ENCODE data around the gene SULT1A2.

SULT1A2 gene

DNA sequence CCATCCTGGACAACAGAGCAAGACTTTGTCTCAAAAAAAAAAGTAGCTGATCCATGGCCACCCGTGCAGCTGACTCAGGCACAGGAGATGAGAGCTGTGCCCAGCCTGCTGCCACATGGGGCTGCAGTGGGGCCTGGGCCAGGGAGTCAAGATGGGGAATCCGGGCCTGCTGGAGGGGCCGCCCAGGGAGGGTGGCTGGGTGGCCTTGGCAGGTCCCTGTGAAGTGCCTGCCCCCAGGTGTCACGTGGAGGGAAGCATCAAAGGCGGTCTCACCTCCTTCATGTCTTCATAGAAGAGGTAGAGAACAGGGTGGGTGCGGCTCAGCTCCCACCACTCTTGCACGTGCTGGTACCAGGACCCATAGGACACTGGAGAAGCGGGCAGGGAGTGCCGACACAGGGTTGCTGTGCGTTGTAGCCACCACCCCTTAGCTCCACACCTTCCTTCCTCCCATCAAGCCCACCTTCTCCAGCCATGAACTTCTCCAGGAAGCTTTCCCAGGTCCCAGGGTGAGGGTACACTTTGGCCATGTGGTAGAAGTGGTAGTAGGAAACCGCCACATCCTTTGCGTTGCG lies 3.8 kb downstream of the SULT1A2 start:
- no peaks in the 10 kb centered on the region for H3K9me3 ChIP-seq (ENCODE audit: insufficient read depth, low read length)
- no peak overlapping the region for H3K4me2 ChIP-seq (ENCODE audit: low read depth, low read length, poor library complexity, severe bottlenecking)
- no peak for TF ChIP-seq EZH2phosphoT487 (conservative IDR thresholded peaks at IDR 0.05; ENCODE audit: low read length)
- TF ChIP-seq CTCF (IDR thresholded peaks at IDR 0.05; ENCODE audit: insufficient read depth, low read length, poor library complexity, severe bottlenecking), result no peak
- H3K9ac ChIP-seq (ENCODE audit: low read length), result no peak overlapping the region
- no peaks in the 10 kb centered on the region for H3K27me3 ChIP-seq (ENCODE audit: low read length)
- no peak overlapping the region for H3K4me3 ChIP-seq (ENCODE audit: insufficient read depth, low read length, poor library complexity, severe bottlenecking)
- no peaks in the 10 kb centered on the region for H3K36me3 ChIP-seq (ENCODE audit: low read length)
- H4K20me1 ChIP-seq (ENCODE audit: low read depth, low read length), result no peaks in the 10 kb centered on the region
- H3K9me2 ChIP-seq (replicated peaks; ENCODE audit: insufficient read depth, low read length), result no peaks in the 10 kb centered on the region
- H3K79me2 ChIP-seq (ENCODE audit: insufficient read depth, low read length), result no peaks in the 10 kb centered on the region
- no peak overlapping the region for H3K27ac ChIP-seq (ENCODE audit: low read depth, low read length)
- H3F3A ChIP-seq (ENCODE audit: insufficient read depth), result no peaks in the 10 kb centered on the region
- H2AFZ ChIP-seq (ENCODE audit: low read depth, low read length, severe bottlenecking), result no peak overlapping the region

DNA sequence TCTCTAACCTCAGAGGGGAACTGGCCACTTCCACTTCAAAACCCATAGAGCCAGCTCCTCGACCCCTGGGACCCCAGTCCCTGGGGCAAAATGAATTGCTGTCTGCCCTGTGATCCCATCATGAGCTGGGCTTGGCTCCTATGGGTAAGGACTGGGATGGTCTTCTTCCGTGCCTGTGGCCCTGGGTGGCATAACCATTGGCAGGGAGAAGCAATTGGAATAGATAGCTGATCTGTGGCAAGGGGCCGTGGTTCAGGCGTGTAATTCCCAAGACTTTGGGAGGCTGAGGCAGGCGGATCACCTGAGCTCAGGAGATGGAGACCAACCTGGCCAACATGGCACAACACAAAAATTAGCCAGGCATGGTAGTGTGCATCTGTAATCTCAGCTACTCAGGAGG lies 4.3 kb downstream of the SULT1A2 start:
- Histone ChIP-seq H3K79me2 (ENCODE audit: insufficient read depth, low read length) (no peaks in the 10 kb centered on the region), H3K4me3 (ENCODE audit: insufficient read depth, low read length, poor library complexity, severe bottlenecking) (no peak overlapping the region), H3K9ac (ENCODE audit: low read length) (no peak overlapping the region), H3K9me3 (ENCODE audit: insufficient read depth, low read length) (no peaks in the 10 kb centered on the region), H2AFZ (ENCODE audit: low read depth, low read length, severe bottlenecking) (no peak overlapping the region), H3K4me2 (ENCODE audit: low read depth, low read length, poor library complexity, severe bottlenecking) (no peak overlapping the region), H3K9me2 (replicated peaks; ENCODE audit: insufficient read depth, low read length) (no peaks in the 10 kb centered on the region), H3K27ac (ENCODE audit: low read depth, low read length) (no peak overlapping the region), H3F3A (ENCODE audit: insufficient read depth) (no peaks in the 10 kb centered on the region), H4K20me1 (ENCODE audit: low read depth, low read length) (no peaks in the 10 kb centered on the region), H3K27me3 (ENCODE audit: low read length) (no peaks in the 10 kb centered on the region), H3K36me3 (ENCODE audit: low read length) (no peaks in the 10 kb centered on the region)
- no peak for TF ChIP-seq CTCF (IDR thresholded peaks at IDR 0.05; ENCODE audit: insufficient read depth, low read length, poor library complexity, severe bottlenecking)
- no peak for TF ChIP-seq EZH2phosphoT487 (conservative IDR thresholded peaks at IDR 0.05; ENCODE audit: low read length)

- Histone ChIP-seq H3K79me2 (ENCODE audit: insufficient read depth, low read length) (no peaks in the 10 kb centered on the region), H2AFZ (ENCODE audit: low read depth, low read length, severe bottlenecking) (no peak overlapping the region), H3K4me3 (ENCODE audit: insufficient read depth, low read length, poor library complexity, severe bottlenecking) (no peak overlapping the region), H3K27me3 (ENCODE audit: low read length) (no peaks in the 10 kb centered on the region), H3K9ac (ENCODE audit: low read length) (no peak overlapping the region), H3K27ac (ENCODE audit: low read depth, low read length) (no peak overlapping the region), H3K36me3 (ENCODE audit: low read length) (no peaks in the 10 kb centered on the region), H3K9me2 (replicated peaks; ENCODE audit: insufficient read depth, low read length) (no peaks in the 10 kb centered on the region), H3F3A (ENCODE audit: insufficient read depth) (no peaks in the 10 kb centered on the region), H3K4me2 (ENCODE audit: low read depth, low read length, poor library complexity, severe bottlenecking) (no peak overlapping the region), H3K9me3 (ENCODE audit: insufficient read depth, low read length) (no peaks in the 10 kb centered on the region), H4K20me1 (ENCODE audit: low read depth, low read length) (no peaks in the 10 kb centered on the region)
- TF ChIP-seq EZH2phosphoT487 (conservative IDR thresholded peaks at IDR 0.05; ENCODE audit: low read length), result no peak
- no peak for TF ChIP-seq CTCF (IDR thresholded peaks at IDR 0.05; ENCODE audit: insufficient read depth, low read length, poor library complexity, severe bottlenecking)
These were observed 5.5 kb downstream of the SULT1A2 start for GRCh38 chr16:28591355-28591754.
